Neural crest cell (in vitro differentiated cells): ENCODE results near the gene LMNA. TPM values are rescaled to one million over a fixed set of nuclear protein-coding genes. Genes with fewer than 3 reads are reported as not detected.
"Not testable (repeated sequence)": the region's sequence is repeated elsewhere in the genome, so short reads cannot be mapped to it uniquely, and the experiment has no call there.

Experiments
- DNase-seq: peaks from one replicate; pipeline ENCODE4 v3.0.0; 2021; ENCODE audit warnings: low read depth, mixed read lengths, low spot score
- H3K27ac Mint-ChIP-seq: one replicate; pipeline ENCODE4 v1.8.0; 2021; ENCODE audit warnings: mild to moderate bottlenecking, mixed read lengths; ENCODE audit not compliant: unreplicated experiment
- H3K27me3 Mint-ChIP-seq: 2 replicates; pipeline ENCODE4 v1.8.0; 2021; ENCODE audit warnings: low read depth, mild to moderate bottlenecking, mixed read lengths
- H3K36me3 Mint-ChIP-seq: 2 replicates; pipeline ENCODE4 v1.8.0; 2021; ENCODE audit warnings: low read depth, mild to moderate bottlenecking, mixed read lengths
- H3K4me1 Mint-ChIP-seq: 2 replicates; pipeline ENCODE4 v1.8.0; 2021; ENCODE audit warnings: mixed read lengths
- H3K4me3 Mint-ChIP-seq: one replicate; pipeline ENCODE4 v1.8.0; 2021; ENCODE audit warnings: mild to moderate bottlenecking, mixed read lengths
- H3K9me3 Mint-ChIP-seq: 2 replicates; pipeline ENCODE4 v1.8.0; 2021; ENCODE audit warnings: mixed read lengths
- CTCF ChIP-seq: fragments of 200-600 bp; sonication (generic); conservative IDR thresholded peaks from 2 replicates; pipeline ENCODE4 v1.5.0; 2021; ENCODE audit warnings: antibody characterized with exemption, mild to moderate bottlenecking
- total RNA-seq: library from RNA; stranded (reverse); gene quantifications from 2 replicates; pipeline ENCODE4 v1.2.1, GENCODE V29; 2021

LMNA gene
- total RNA-seq, 1 donor from 2014 or later, result 51.0 TPM

GRCh38 chr1:156176610-156177210 lies 62.2 kb downstream of the LMNA start:
- peaks cover 2% of the 10 kb centered on the region for H3K27me3 Mint-ChIP-seq
- H3K4me1 Mint-ChIP-seq, result peaks cover 6% of the 10 kb centered on the region

GRCh38 chr1:156177919-156178654 lies 63.6 kb downstream of the LMNA start:
- H3K4me1 Mint-ChIP-seq, result peaks cover 12% of the 10 kb centered on the region
- H3K4me3 Mint-ChIP-seq, result no peak overlapping the region
- DNase-seq, result no peak
- H3K36me3 Mint-ChIP-seq, result no peaks in the 10 kb centered on the region
- H3K27me3 Mint-ChIP-seq, result peaks cover 2% of the 10 kb centered on the region
- no peaks in the 10 kb centered on the region for H3K9me3 Mint-ChIP-seq
- TF ChIP-seq CTCF, result no peak
- H3K27ac Mint-ChIP-seq, result no peak overlapping the region

More at GRCh38 chr1:156176610-156177210, 62.2 kb downstream of the LMNA start:
- H3K4me3 Mint-ChIP-seq, result no peak overlapping the region
- no peak for TF ChIP-seq CTCF
- no peaks in the 10 kb centered on the region for H3K36me3 Mint-ChIP-seq
- no peaks in the 10 kb centered on the region for H3K9me3 Mint-ChIP-seq
- no peak for DNase-seq
- no peak overlapping the region for H3K27ac Mint-ChIP-seq

GRCh38 chr1:156180471-156180870 lies 66.0 kb downstream of the LMNA start:
- no peaks in the 10 kb centered on the region for H3K36me3 Mint-ChIP-seq
- peaks cover 2% of the 10 kb centered on the region for H3K27me3 Mint-ChIP-seq
- H3K9me3 Mint-ChIP-seq, result no peaks in the 10 kb centered on the region
- DNase-seq, result no peak
- no peak overlapping the region for H3K27ac Mint-ChIP-seq
- peaks cover 12% of the 10 kb centered on the region for H3K4me1 Mint-ChIP-seq
- TF ChIP-seq CTCF, result no peak
- H3K4me3 Mint-ChIP-seq, result no peak overlapping the region

DNA sequence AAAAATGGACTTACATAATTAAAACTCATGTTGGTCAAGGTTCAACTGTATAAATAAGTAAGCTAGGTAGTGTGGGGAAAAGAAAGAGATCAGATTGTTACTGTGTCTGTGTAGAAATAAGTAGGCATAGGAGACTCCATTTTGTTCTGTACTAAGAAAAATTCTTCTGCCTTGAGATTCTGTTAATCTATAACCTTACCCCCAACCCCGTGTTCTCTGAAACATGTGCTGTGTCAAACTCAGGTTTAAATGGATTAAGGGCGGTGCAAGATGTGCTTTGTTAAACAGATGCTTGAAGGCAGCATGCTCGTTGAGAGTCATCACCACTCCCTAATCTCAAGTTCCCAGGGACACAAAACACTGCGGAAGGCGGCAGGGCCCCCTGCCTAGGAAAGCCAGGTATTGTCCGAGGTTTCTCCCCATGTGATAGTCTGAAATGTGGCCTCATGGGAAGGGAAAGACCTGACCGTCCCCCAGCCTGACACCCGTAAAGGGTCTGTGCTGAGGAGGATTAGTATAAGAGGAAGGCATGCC lies 66.9 kb downstream of the LMNA start:
- H3K4me1 Mint-ChIP-seq, result peaks cover 12% of the 10 kb centered on the region
- H3K27me3 Mint-ChIP-seq, H3K36me3 Mint-ChIP-seq, DNase-seq, H3K4me3 Mint-ChIP-seq, H3K27ac Mint-ChIP-seq, H3K9me3 Mint-ChIP-seq: not testable (repeated sequence)

DNA sequence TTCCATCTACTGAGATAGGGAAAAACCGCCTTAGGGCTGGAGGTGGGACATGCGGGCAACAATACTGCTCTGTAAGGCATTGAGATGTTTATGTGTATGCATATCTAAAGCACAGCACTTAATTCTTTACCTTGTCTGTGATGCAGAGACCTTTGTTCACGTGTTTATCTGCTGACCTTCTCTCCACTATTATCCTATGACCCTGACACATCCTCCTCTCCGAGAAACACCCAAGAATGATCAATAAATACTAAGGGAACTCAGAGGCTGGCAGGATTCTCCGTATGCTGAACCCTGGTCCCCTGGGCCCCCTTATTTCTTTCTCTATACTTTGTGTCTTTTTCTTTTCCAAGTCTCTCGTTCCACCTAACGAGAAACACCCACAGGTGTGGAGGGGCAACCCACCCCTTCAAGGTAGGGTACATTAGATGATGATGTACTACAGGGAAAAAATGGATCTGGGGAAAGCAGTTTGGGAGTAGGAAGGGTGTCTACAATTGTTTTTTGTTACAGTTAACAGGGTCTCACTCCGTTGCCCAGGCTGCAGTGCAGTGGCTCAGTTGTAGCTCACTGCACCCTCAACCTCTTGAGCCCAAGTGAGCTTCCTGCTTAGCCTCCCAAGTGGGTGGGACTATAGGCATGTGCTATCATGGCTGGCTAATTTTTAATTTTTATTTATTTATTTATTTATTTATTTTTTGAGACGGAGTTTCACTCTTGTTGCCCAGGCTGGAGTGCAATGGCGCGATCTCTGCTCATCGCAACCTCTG lies 67.7 kb downstream of the LMNA start:
- H3K27me3 Mint-ChIP-seq, H3K4me3 Mint-ChIP-seq, H3K27ac Mint-ChIP-seq, H3K9me3 Mint-ChIP-seq, DNase-seq, H3K36me3 Mint-ChIP-seq: not testable (repeated sequence)
- H3K4me1 Mint-ChIP-seq, result peaks cover 12% of the 10 kb centered on the region

DNA sequence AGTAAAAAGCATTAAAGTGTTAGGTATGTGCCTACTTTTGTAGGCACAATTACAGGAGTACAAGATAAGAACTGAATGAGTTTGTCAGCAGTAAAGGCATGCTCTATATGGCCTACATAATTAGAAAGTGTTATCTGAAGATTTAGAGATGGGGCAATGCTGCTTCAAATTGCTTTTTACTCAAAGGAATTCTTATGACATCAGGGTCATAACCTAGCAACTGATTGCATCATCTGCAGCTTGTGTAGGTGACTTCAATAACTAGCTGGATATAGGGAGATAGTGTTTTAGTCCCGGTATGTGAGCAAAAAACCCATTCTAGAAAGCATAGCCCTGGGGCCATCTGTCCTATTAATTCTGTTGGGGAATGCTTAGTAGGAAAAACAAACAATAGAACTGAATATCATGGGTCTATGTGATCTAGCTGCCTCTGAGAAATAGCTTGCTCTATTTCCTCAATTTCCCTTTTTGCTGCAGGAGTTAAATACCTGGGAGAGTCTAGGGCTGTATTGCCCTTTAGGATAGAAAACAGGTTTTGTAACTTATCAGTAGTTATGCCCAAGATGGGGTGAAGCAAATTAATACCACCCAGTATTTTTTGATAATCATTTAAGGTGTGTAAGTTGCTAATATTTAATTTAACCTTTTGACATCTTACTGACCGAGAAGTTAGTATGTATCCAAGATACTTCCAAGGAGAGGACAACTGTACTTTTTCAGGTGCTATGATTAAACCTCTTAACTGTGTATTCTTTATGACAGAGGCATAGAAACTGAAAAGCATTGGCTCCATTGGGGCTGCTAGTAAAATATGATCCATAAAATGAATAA lies 72.1 kb downstream of the LMNA start:
- not testable (repeated sequence) for H3K36me3 Mint-ChIP-seq, DNase-seq, H3K27ac Mint-ChIP-seq, H3K4me1 Mint-ChIP-seq, H3K4me3 Mint-ChIP-seq, H3K27me3 Mint-ChIP-seq
- peaks cover 10% of the 10 kb centered on the region for H3K9me3 Mint-ChIP-seq

Other genes with a start within 250 kb of the LMNA start
- 34.5 and 35.3 TPM in 2 replicates for gene RIT1, start 203.4 kb upstream of the LMNA start, total RNA-seq
- 69.9 and 71.2 TPM in 2 replicates for gene KHDC4, start 180.3 kb upstream of the LMNA start, total RNA-seq
- not detected in 2 replicates for gene RXFP4, start 173.1 kb upstream of the LMNA start, total RNA-seq
- 97.6 and 101 TPM in 2 replicates for gene ARHGEF2, start 136.2 kb upstream of the LMNA start, total RNA-seq
- gene SSR2, start 93.8 kb upstream of the LMNA start, total RNA-seq, result 236 and 255 TPM in 2 replicates
- gene UBQLN4, start 60.9 kb upstream of the LMNA start, total RNA-seq, result 70.4 and 78.0 TPM in 2 replicates
- 49.4 and 55.6 TPM in 2 replicates for gene LAMTOR2, start 59.9 kb upstream of the LMNA start, total RNA-seq
- gene RAB25, start 53.6 kb upstream of the LMNA start, total RNA-seq, result not detected in 2 replicates
- 114 and 120 TPM in 2 replicates for gene MEX3A, start 32.2 kb upstream of the LMNA start, total RNA-seq
- gene SEMA4A, start 38.9 kb downstream of the LMNA start, total RNA-seq, result 1.3 and 2.1 TPM in 2 replicates
- gene SLC25A44, start 79.4 kb downstream of the LMNA start, total RNA-seq, result 19.1 and 22.7 TPM in 2 replicates
- gene PMF1, start 98.3 kb downstream of the LMNA start, total RNA-seq, result 82.5 and 83.3 TPM in 2 replicates
- gene BGLAP, start 127.5 kb downstream of the LMNA start, total RNA-seq, result 2.5 and 3.0 TPM in 2 replicates
- 15.8 and 17.1 TPM in 2 replicates for gene PAQR6, start 133.3 kb downstream of the LMNA start, total RNA-seq
- gene SMG5, start 168.1 kb downstream of the LMNA start, total RNA-seq, result 116 and 122 TPM in 2 replicates
- gene TMEM79, start 169.6 kb downstream of the LMNA start, total RNA-seq, result 4.3 and 4.6 TPM in 2 replicates
- gene GLMP, start 181.0 kb downstream of the LMNA start, total RNA-seq, result 34.2 and 38.0 TPM in 2 replicates
- gene VHLL, start 184.6 kb downstream of the LMNA start, total RNA-seq, result 0.77 TPM in 1 of 2 replicates, not detected in the other
- gene CCT3, start 223.6 kb downstream of the LMNA start, total RNA-seq, result 343 and 346 TPM in 2 replicates
- 0.66 and 1.0 TPM in 2 replicates for gene TSACC, start 223.8 kb downstream of the LMNA start, total RNA-seq